ENCODE measurements around the gene ADAM17.
A peak's percentile ranks its signal among the peaks of the same experiment; 100 is the strongest.

ADAM17 gene

DNA sequence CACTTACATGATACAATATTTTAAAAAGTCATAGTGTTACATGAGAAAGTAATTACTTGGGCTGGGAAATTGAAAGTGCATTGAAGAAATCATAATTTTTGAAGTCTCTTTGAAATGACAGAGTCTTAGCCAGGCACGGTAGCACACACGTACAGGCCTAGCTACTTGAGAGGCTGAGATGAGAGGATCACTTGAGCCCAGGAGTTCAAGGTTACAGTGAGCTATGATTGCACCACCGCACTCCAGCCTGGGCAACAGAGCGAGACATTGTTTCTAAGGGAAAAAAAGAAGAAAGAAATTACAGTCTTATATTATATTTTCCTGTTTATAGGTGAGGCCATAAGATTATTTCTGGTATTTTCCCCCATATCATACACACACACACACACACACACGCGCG is 90.5 kb downstream of the ADAM17 start:
- DNase-seq, result no peak

DNA sequence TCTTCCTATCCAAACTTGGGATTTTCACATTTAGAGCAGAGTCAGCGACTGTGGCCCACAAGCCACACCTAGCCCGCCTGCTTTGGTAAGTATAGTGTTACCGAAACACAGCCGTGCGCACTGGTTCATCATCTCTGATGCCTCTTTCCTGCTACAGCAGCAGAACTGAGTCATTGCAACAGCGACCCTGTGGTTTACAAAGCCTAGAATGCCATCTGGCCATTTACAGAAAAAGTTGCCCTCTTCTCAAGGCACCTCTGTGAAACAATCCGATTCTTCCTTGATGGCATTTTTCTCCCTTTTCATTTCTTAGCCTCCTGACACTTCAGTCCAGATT is 92.0 kb downstream of the ADAM17 start:
- DNase-seq, result peak; percentile 80

DNA sequence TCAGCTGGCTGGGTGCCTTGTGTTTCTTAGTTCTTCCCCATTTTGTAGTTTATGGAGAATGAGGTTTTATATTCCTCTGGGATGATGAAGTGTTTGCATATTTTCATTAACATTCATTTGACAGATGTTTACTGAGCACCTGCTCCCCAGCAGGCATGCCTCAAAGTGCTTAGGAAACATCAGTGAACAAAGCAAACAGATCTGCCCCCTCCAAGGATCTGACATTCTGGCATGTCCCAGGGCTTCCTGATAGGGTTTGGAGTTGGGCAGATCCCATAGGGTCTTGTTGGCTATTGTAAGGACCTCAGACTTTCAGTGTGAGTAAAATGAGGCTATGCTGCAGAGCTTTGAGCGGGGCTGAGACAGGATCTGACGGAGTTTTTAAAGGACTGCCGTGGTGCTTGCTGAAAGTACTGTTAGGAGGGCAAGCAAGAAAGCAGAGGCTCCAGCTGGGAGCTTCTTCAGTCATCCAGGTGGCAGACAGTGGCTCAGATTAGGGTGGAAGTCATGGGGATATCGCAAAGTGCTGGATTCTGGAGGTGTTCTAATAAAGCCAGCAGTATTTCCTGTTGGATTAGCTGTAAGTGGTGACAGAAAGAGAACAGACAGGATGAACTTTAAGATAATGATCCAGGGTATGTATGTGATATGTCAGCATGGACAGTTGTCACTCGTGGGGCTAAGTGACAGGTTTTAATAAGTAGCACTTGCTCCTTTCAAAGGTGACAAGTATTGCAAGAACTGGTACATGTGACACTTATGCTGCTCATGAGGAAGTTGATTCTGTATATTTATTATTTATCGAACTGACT is 92.5 kb downstream of the ADAM17 start:
- no peak for DNase-seq

DNA sequence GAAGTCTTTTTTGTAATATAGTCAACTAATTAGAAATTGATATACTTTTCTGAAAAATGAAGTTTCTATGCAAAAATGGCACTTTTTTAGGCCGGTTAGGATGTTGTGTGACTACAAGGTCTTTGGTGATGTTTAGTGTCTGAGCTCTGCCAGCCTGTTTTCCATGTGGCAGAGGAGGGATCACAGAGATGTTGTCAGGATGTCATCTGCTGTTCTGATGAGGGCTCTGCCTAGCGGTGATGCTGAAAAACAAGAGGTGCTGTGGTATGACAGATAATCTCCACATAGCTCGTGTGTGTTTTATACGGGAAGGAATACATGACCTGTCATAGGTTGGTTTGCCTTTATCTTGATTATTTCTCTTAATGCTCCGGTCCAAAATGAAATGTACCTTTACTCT is 93.3 kb downstream of the ADAM17 start:
- no peak for DNase-seq

DNA sequence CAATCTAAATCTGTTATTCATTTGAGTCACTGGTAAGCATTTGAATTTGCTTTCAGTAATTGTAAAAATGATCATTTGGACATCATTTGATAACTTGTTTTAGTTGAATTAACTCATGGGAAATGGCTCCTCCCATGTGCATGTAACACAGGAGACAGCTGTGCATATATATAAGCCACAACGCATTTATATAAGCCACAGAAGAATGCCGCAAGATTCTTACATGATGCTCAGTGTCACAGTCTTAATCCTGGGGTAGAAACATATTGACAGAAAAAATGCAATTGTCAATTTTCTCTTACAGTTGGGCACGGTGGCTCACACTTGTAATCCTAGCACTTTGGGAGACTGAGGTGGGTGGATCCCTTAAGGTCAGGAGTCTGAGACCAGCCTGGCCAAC is 94.6 kb downstream of the ADAM17 start:
- DNase-seq, result no peak

DNA sequence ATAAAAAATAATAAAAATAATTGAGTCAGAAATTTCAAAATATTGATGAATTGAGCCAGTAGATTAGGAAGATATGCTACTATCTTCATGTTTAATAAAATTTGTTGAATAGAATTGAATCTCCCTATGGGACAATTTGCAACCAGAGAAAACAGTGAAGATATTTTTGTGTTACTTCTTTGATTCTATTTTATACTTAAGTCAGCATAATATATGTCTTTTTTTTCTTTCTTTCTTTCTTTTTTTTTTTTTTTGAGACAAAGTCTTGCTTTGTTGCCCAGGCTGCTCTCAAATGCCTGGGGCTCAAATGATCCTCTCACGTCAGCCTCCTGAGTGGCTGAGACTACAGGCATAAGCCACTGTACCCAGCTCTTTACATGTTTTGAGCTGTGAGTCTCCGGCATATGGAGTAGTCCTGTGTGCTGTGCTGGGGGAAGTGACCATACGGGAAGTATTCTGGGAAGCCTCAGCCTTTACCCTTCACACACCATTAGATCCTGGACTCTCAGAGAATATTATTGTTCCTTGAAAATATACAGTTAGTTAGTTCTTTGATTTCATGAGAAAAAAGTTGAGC is 95.1 kb downstream of the ADAM17 start:
- no peak for DNase-seq

DNA sequence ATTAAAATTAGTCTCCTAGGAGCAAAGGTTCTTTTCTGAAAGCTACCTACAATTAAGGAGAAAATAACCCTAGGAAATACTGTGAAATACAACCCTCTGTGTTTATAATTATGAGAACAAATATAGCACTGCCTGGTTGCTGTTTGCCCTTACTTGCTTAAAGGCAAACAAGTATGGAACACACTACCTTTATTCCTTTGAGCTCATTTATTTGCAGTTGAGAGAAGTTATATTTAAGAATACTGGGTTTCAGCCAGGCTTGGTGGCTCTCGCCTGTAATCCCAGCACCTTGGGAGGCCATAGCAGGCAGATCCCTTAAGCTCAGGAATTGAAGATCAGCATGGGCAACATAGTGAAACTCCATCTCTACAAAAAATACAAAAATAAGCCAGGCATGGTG is 104.4 kb downstream of the ADAM17 start:
- DNase-seq, result no peak

DNA sequence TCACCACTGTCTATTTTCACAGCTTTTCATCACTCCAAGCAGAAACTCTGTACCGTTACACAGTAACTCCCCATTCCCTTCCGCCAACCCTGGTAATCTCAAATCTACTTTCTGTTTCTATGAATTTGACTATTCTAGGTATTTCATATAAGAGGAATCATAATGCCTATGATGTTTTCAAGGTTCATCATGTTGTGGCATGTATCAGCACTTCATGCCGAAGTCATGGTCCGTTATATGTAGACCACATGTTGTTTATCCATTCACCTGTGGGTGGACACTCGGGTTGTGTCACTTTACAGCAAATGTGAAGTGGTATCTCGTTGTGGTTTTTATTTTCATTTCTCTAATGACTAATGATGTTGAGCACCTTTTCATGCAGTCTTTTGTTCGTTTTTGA is 110.5 kb downstream of the ADAM17 start:
- DNase-seq, result no peak

DNA sequence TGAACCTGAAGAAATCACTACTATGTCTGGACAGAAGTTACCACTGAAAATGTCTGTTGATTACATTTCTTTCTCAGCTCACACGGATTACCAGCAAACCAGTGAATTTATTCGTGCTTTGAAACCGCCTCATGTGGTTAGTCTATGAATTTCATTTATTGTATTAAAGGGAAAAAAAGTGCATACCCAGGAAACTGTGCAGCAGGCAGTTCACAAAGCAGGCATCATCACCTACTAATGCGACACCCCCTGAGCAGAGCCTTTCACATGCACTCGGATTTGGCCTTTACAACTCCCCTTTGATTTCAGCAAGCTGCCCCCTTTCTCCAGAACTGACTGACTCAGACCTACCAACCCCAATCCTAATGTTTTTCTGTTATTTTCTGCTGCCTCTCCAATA is 112.1 kb downstream of the ADAM17 start:
- no peak for DNase-seq

DNA sequence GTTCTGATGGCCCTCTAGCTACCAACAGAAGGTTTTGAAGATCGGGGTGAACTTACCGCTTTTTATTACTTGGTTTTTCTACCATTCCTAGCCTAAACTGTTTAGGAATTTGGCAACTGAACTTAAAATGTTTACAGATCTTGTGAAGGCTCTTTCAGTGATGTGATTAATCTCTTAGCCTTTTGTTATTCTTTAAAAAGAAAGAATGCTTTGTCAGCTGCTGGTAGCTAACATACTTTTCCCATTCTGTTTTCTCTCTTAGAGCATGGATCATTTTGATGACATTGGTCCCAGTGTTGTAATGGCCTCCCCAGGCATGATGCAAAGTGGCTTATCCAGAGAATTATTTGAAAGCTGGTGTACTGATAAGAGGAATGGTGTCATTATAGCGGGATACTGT is 114.1 kb downstream of the ADAM17 start:
- no peak for DNase-seq

DNA sequence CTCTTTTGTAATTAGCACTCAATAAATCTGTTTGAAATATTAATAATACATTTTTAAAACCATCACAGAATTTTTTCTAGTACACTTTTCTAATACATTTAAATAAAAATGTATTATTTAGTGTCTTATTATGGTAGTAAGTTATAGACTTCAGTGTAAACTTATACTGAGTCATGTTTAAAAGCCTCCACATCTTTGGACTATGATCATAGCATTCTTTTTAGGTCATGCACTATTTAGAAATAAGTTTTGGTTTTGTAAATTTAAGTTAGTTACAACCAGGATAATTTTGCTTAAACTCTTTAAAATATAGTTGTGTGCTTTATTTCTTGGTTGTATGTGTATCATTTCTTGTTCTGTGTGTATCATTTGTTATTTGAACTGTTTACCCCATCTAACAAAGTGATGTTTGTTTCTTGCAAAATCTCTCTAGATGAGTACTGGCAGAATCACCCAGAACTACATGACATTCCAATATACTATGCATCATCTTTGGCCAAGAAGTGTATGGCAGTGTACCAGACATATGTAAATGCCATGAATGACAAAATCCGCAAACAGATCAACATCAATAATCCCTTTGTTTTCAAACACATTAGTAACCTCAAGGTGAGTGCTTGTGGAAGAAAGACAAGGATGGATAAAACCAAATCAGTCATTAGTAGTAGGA is 115.4 kb downstream of the ADAM17 start:
- DNase-seq, result no peak

DNA sequence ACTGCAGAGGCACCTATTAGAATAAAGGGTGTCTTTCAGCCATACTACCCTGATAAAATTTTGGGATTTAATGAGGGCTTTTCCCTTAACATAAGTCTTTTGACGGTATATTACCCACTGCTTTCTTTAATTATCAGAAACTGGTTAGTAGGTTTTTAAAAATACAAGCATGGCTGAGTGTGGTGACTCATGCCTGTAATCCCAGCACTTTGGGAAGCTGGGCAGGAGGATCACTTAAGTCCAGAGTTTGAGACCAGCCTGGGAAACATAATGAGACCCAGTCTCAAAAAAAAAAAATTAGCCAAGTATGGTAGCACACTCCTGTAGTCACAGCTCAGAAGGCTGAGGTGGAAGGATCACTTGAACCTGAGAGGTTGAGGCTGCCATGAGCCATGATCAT is 116.1 kb downstream of the ADAM17 start:
- DNase-seq, result no peak
